Activated naive CD8-positive, alpha-beta T cell treated with anti-CD3 and anti-CD28 coated beads, Interleukin-2, amount 50 U/mL, for 24 hours (primary cell): Measurements from ENCODE around the gene ITGB5.
"Not testable (repeated sequence)": the region's sequence is repeated elsewhere in the genome, so short reads cannot be mapped to it uniquely, and the experiment has no call there.

Experiments used
- ATAC-seq: fragments of 150-1000 bp; cut with Tn5 transposase; one replicate; pipeline ENCODE4 v1.10.0; 2021
- DNase-seq: peaks from one replicate; pipeline ENCODE4 v3.0.0; 2021
- H3K27ac Mint-ChIP-seq: one replicate; pipeline ENCODE4 v1.8.0; 2021; ENCODE audit warnings: mild to moderate bottlenecking, mixed read lengths
- H3K27me3 Mint-ChIP-seq: one replicate; pipeline ENCODE4 v1.8.0; 2021; ENCODE audit warnings: mixed read lengths
- H3K36me3 Mint-ChIP-seq: one replicate; pipeline ENCODE4 v1.8.0; 2021; ENCODE audit warnings: low read depth, mixed read lengths
- H3K4me1 Mint-ChIP-seq: one replicate; pipeline ENCODE4 v1.8.0; 2021; ENCODE audit warnings: mixed read lengths
- H3K4me3 Mint-ChIP-seq: one replicate; pipeline ENCODE4 v1.8.0; 2021; ENCODE audit warnings: mild to moderate bottlenecking, moderate library complexity, mixed read lengths
- H3K9me3 Mint-ChIP-seq: one replicate; pipeline ENCODE4 v1.8.0; 2021; ENCODE audit warnings: mixed read lengths

Gene ITGB5

DNA sequence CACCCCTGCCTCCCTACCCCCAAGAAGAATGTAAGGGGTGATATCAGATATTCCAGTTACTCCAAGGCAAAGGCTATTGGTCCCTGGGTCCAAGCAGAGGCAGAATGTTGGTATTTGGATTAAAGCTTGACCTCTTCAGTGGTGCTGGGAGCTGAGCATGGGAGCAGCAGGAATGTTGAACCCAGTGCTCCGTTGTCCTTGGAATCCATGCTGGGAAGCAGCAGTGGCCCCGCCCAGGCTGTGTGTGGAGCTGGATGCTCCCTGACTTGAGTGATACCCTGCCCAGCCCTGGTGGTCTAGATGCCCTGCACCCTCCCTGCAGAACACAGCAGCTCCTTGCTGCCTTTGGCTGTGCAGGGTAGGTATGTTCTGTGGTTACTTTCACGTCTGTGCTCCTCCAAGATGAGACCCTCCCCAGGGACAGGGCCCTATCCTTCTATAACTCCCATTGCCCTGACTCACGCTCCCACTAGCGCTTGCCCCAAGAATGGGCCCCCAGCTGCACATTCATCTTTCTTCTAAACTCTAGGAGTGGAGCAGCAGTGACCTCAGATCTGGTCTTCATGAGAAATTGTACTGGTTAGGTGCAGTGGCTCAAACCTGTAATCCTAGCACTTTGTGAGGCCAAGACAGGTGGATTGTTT lies 121.8 kb downstream of the ITGB5 start:
- ATAC-seq = no peak
- DNase-seq = no peak
- peaks cover 3% of the 10 kb centered on the region for H3K27me3 Mint-ChIP-seq
- no peaks in the 10 kb centered on the region for H3K36me3 Mint-ChIP-seq
- peaks cover 5% of the 10 kb centered on the region for H3K4me1 Mint-ChIP-seq
- H3K4me3 Mint-ChIP-seq = no peak overlapping the region
- H3K27ac Mint-ChIP-seq = no peak overlapping the region
- no peaks in the 10 kb centered on the region for H3K9me3 Mint-ChIP-seq

GRCh38 chr3:124764746-124765145 lies 122.4 kb downstream of the ITGB5 start:
- no peak for DNase-seq
- Mint-ChIP-seq H3K4me1 (peaks cover 5% of the 10 kb centered on the region), H3K4me3 (no peak overlapping the region), H3K27ac (no peak overlapping the region), H3K9me3 (no peaks in the 10 kb centered on the region), H3K36me3 (no peaks in the 10 kb centered on the region), H3K27me3 (peaks cover 3% of the 10 kb centered on the region)
- no peak for ATAC-seq

- no peaks in the 10 kb centered on the region for H3K36me3 Mint-ChIP-seq
- DNase-seq (no peak), ATAC-seq (no peak)
- H3K4me3 Mint-ChIP-seq = no peak overlapping the region
- peaks cover 9% of the 10 kb centered on the region for H3K4me1 Mint-ChIP-seq
- H3K27me3 Mint-ChIP-seq = peaks cover 3% of the 10 kb centered on the region
- no peaks in the 10 kb centered on the region for H3K9me3 Mint-ChIP-seq
- no peak overlapping the region for H3K27ac Mint-ChIP-seq
These were observed 123.4 kb downstream of the ITGB5 start for GRCh38 chr3:124763644-124764358.

GRCh38 chr3:124763206-124763605 lies 124.0 kb downstream of the ITGB5 start:
- Mint-ChIP-seq H3K9me3 (no peaks in the 10 kb centered on the region), H3K36me3 (no peaks in the 10 kb centered on the region), H3K27ac (no peak overlapping the region), H3K4me3 (no peak overlapping the region), H3K4me1 (peaks cover 13% of the 10 kb centered on the region), H3K27me3 (peaks cover 3% of the 10 kb centered on the region)
- no peak for ATAC-seq
- DNase-seq = no peak

GRCh38 chr3:124762661-124763011 lies 124.5 kb downstream of the ITGB5 start:
- H3K4me3 Mint-ChIP-seq = no peak overlapping the region
- H3K4me1 Mint-ChIP-seq = peaks cover 13% of the 10 kb centered on the region
- no peak overlapping the region for H3K27ac Mint-ChIP-seq
- no peaks in the 10 kb centered on the region for H3K9me3 Mint-ChIP-seq
- ATAC-seq = no peak
- no peaks in the 10 kb centered on the region for H3K36me3 Mint-ChIP-seq
- peaks cover 3% of the 10 kb centered on the region for H3K27me3 Mint-ChIP-seq
- no peak for DNase-seq

GRCh38 chr3:124761935-124762660 lies 125.1 kb downstream of the ITGB5 start:
- H3K9me3 Mint-ChIP-seq = no peaks in the 10 kb centered on the region
- peaks cover 13% of the 10 kb centered on the region for H3K4me1 Mint-ChIP-seq
- no peak for DNase-seq
- H3K27me3 Mint-ChIP-seq = peaks cover 3% of the 10 kb centered on the region
- H3K27ac Mint-ChIP-seq = no peak overlapping the region
- no peak overlapping the region for H3K4me3 Mint-ChIP-seq
- ATAC-seq = no peak
- H3K36me3 Mint-ChIP-seq = no peaks in the 10 kb centered on the region

- DNase-seq = peak; percentile 85
- Mint-ChIP-seq H3K4me3 (no peak overlapping the region), H3K27ac (peak overlapping the region; percentile 59), H3K27me3 (peaks cover 3% of the 10 kb centered on the region), H3K4me1 (peaks cover 13% of the 10 kb centered on the region), H3K36me3 (no peaks in the 10 kb centered on the region), H3K9me3 (no peaks in the 10 kb centered on the region)
- ATAC-seq = peak; percentile 35
These were observed 125.8 kb downstream of the ITGB5 start for GRCh38 chr3:124761250-124761796.

DNA sequence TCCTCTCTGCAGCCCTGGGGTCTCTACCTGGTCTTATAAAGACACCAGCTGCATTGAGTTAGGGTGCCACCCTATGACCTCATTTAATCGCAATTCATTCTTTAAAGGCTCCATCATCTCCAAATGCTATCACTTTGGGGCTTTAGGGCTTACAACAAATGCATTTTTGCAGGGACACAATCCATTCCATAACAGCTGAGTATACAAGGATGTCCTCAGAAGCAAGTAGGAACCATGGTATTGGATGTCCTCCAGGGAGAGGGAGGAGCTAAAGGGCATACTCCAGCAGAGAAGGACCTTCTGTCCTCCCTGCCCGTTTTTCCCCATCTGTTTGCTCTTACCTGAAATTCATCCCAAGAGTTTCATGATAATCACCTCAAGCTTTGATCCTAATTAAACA lies 126.6 kb downstream of the ITGB5 start:
- H3K27ac Mint-ChIP-seq = no peak overlapping the region
- DNase-seq = no peak

DNA sequence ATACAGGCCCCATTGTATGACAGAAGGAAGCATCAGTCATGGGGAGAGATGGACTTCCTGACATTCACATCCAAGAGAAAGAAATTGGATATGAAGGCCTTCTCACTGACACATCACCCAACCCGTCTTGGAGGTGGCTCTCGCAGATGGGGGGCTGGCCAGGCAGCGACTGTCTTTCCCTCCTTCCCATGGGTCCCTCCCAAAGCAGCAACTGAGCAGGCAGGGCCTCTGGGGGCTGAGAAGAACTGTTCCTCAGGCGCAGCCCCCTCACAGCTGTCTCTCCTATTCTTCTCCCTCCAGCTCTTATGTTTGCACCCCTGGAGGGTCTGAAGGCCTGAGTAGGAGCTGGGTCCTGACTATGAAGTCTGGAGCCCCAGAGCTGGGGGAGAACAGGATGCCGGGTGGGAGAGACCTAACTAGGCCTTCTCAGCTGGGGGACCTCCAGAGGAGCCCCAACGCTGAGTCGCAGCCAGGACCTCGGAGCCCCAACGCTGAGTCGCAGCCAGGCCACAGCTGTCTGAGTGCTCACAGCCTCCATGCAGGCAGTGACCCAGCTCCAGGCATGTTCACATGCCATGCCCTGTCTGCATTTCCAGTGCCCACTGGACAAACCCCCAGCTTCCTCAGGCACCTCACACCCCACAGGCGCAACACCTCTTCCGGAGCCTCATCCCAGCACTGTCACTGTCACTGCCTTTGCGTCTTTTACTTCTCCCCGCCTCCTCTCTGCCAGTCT lies 127.3 kb downstream of the ITGB5 start:
- DNase-seq (no peak), ATAC-seq (no peak)
- no peaks in the 10 kb centered on the region for H3K9me3 Mint-ChIP-seq
- peaks cover 13% of the 10 kb centered on the region for H3K4me1 Mint-ChIP-seq
- no peaks in the 10 kb centered on the region for H3K36me3 Mint-ChIP-seq
- no peak overlapping the region for H3K4me3 Mint-ChIP-seq
- H3K27ac Mint-ChIP-seq = no peak overlapping the region
- H3K27me3 Mint-ChIP-seq = peaks cover 3% of the 10 kb centered on the region

More for the DNA sequence above, 126.6 kb downstream of the ITGB5 start:
- ATAC-seq = no peak
- H3K9me3 Mint-ChIP-seq = no peaks in the 10 kb centered on the region
- H3K4me3 Mint-ChIP-seq = no peak overlapping the region
- peaks cover 13% of the 10 kb centered on the region for H3K4me1 Mint-ChIP-seq
- H3K27me3 Mint-ChIP-seq = peaks cover 3% of the 10 kb centered on the region
- H3K36me3 Mint-ChIP-seq = no peaks in the 10 kb centered on the region

GRCh38 chr3:124758851-124759635 lies 128.1 kb downstream of the ITGB5 start:
- Mint-ChIP-seq H3K36me3 (no peaks in the 10 kb centered on the region), H3K4me3 (no peak overlapping the region), H3K9me3 (no peaks in the 10 kb centered on the region), H3K27ac (no peak overlapping the region), H3K4me1 (peaks cover 13% of the 10 kb centered on the region), H3K27me3 (peaks cover 3% of the 10 kb centered on the region)
- DNase-seq = no peak
- peak; percentile 84 for ATAC-seq

DNA sequence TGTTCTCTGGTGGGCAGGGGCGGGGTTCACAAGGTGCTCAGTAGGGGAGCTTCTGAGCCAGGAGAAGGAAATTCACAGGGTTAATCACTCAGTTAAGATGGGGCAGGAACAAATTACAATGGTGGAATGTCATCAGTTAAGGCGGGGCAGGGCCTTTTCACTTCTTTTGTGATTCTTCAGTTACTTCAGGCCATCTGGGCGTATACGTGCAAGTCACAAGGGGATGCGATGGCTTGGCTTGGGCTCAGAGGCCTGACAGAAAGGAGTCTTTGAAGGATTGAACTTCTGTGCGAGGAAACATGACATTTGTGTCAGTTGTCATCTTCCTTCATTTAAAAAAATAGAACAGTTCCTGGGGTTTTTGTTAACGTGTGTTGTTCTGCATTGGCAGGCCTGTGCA lies 129.2 kb downstream of the ITGB5 start:
- H3K36me3 Mint-ChIP-seq, H3K27ac Mint-ChIP-seq, ATAC-seq: not testable (repeated sequence)

DNA sequence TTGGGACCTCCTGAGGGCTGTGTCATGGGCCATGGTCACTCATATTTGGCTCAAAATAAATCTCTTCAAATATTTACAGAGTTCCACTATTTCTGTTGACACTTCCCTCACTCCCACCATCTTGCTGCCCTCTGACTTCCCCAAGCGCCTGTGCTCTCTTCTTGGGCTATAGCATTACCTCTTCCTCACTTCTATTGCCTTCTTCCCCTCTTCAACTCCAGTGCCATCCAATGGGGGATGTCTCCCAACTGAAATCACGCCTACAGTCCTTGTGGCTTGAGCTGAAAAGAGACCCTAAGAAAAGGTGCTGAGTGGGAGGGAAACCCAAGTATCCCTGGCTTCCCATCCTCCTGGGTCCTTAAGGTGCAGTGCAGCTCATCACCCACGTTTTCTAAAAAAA lies 135.1 kb downstream of the ITGB5 start:
- no peaks in the 10 kb centered on the region for H3K36me3 Mint-ChIP-seq
- ATAC-seq (no peak), DNase-seq (no peak)
- H3K27ac Mint-ChIP-seq = no peak overlapping the region
- H3K27me3 Mint-ChIP-seq = no peaks in the 10 kb centered on the region
- H3K9me3 Mint-ChIP-seq = no peaks in the 10 kb centered on the region
- H3K4me1 Mint-ChIP-seq = no peaks in the 10 kb centered on the region
- no peak overlapping the region for H3K4me3 Mint-ChIP-seq

More for the DNA sequence above, 129.2 kb downstream of the ITGB5 start:
- not testable (repeated sequence) for H3K27me3 Mint-ChIP-seq, H3K4me3 Mint-ChIP-seq, DNase-seq, H3K9me3 Mint-ChIP-seq
- peaks cover 13% of the 10 kb centered on the region for H3K4me1 Mint-ChIP-seq

DNA sequence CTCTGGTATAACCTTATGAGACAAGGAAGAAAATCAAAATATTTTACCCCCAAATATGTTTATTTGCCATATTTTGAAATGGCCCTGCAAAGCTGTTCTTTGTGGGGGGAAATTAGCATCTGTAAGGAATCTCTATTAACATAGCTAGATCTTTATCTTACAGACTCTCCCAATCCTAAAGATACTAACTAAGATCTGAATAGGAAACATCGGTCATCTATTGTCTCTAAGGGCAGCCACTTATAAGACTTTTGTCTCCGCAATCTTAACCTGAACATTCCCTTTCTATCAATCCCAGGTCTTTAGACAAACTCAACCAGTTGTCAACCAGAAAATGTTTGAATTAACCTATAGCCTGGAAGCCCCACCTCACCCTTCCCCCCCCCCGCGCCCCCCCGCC lies 135.7 kb downstream of the ITGB5 start:
- Mint-ChIP-seq H3K27me3 (no peaks in the 10 kb centered on the region), H3K9me3 (no peaks in the 10 kb centered on the region), H3K36me3 (peaks cover 1% of the 10 kb centered on the region), H3K27ac (no peak overlapping the region), H3K4me1 (no peaks in the 10 kb centered on the region), H3K4me3 (no peak overlapping the region)
- DNase-seq (no peak), ATAC-seq (no peak)

- H3K9me3 Mint-ChIP-seq, ATAC-seq, H3K27ac Mint-ChIP-seq, H3K4me3 Mint-ChIP-seq, H3K4me1 Mint-ChIP-seq, DNase-seq, H3K27me3 Mint-ChIP-seq: not testable (repeated sequence)
- H3K36me3 Mint-ChIP-seq = peaks cover 15% of the 10 kb centered on the region
These were observed 137.3 kb downstream of the ITGB5 start for GRCh38 chr3:124749877-124750276.
